Prostate gland (tissue), 2 donors: ENCODE measurements around the gene FARP1.

Experiments used
- CTCF ChIP-seq, 4 experiments: fragments of 200-600 bp in 2 of 4; fragments of 450-650 bp in 2 of 4; sonication (generic) in 2 of 4; IDR thresholded peaks; 1 replicate in 3 of 4; 2 replicates in 1 of 4; pipeline ENCODE4 v1.5.1; 2016 to 2019; ENCODE audit warnings: antibody characterized with exemption in 4 of 4, mild to moderate bottlenecking in 2 of 4, moderate library complexity in 2 of 4
- POLR2AphosphoS5 ChIP-seq: sonication (generic); formaldehyde crosslinking; IDR thresholded peaks from one replicate; pipeline ENCODE4 v1.6.1; 2017; ENCODE audit warnings: antibody characterized with exemption

GRCh38 chr13:98200211-98200878, 57.5 kb downstream of the FARP1 start:
- TF ChIP-seq CTCF (IDR thresholded peaks at IDR 0.05) (no peak), POLR2AphosphoS5 (no peak)
